Stimulated activated naive B cell treated with anti-CD40 and anti-IgM and Interleukin-4, amounts not matched to agents 10 μg/mL and 1 μg/mL and 100 μg/mL, for 72 hours (primary cell): ENCODE measurements around the gene VILL.
"Not testable (repeated sequence)": the region's sequence is repeated elsewhere in the genome, so short reads cannot be mapped to it uniquely, and the experiment has no call there.

Experiments used
- ATAC-seq, 2 donors: fragments of 150-1000 bp; cut with Tn5 transposase; replicated peaks; 2 replicates each; pipeline ENCODE4 v1.10.0; 2021; ENCODE audit warnings: moderate library complexity in 1 of 2
- DNase-seq: peaks from one replicate; pipeline ENCODE4 v3.0.0; 2021
- H3K27ac Mint-ChIP-seq: one replicate; pipeline ENCODE4 v1.8.0; 2022; ENCODE audit warnings: mild to moderate bottlenecking, mixed read lengths
- H3K27me3 Mint-ChIP-seq, 2 donors: one replicate each; pipeline ENCODE4 v1.8.0; 2022; ENCODE audit warnings: mixed read lengths in 2 of 2
- H3K36me3 Mint-ChIP-seq, 2 donors: one replicate each; pipeline ENCODE4 v1.8.0; 2022; ENCODE audit warnings: mixed read lengths in 2 of 2, mild to moderate bottlenecking in 1 of 2
- H3K4me1 Mint-ChIP-seq, 2 donors: one replicate each; pipeline ENCODE4 v1.8.0; 2022; ENCODE audit warnings: mixed read lengths in 2 of 2, mild to moderate bottlenecking in 1 of 2
- H3K4me3 Mint-ChIP-seq, 2 donors: one replicate each; pipeline ENCODE4 v1.8.0; 2022; ENCODE audit warnings: mild to moderate bottlenecking in 2 of 2, mixed read lengths in 2 of 2, moderate library complexity in 1 of 2
- H3K9me3 Mint-ChIP-seq, 2 donors: one replicate each; pipeline ENCODE4 v1.8.0; 2022; ENCODE audit warnings: mixed read lengths in 2 of 2, mild to moderate bottlenecking in 1 of 2

VILL gene

GRCh38 chr3:38030126-38031021 is 39.8 kb downstream of the VILL start:
- peaks cover 7 to 14% of the 10 kb centered on the region in 2 donors for H3K4me1 Mint-ChIP-seq
- peak overlapping the region; percentile 44 to 49 for H3K4me3 Mint-ChIP-seq
- H3K9me3 Mint-ChIP-seq = no peaks in the 10 kb centered on the region
- H3K27me3 Mint-ChIP-seq = peaks cover 30 to 55% of the 10 kb centered on the region in 2 donors
- peaks cover 0 to 3% of the 10 kb centered on the region in 2 donors for H3K36me3 Mint-ChIP-seq
- H3K27ac Mint-ChIP-seq = no peak overlapping the region
- DNase-seq (no peak), ATAC-seq (no peak)

- peaks cover 30 to 55% of the 10 kb centered on the region in 2 donors for H3K27me3 Mint-ChIP-seq
- no peak overlapping the region for H3K27ac Mint-ChIP-seq
- peaks cover 0 to 3% of the 10 kb centered on the region in 2 donors for H3K36me3 Mint-ChIP-seq
- DNase-seq (no peak), ATAC-seq (peak in 1 of 2 donors; percentile 26)
- H3K9me3 Mint-ChIP-seq = no peaks in the 10 kb centered on the region
- peak overlapping the region in 1 of 2 donors; percentile 30 for H3K4me3 Mint-ChIP-seq
- peaks cover 0 to 10% of the 10 kb centered on the region in 2 donors for H3K4me1 Mint-ChIP-seq
Measured at GRCh38 chr3:38031022-38031994, 40.7 kb downstream of the VILL start.

GRCh38 chr3:38032328-38032865 is 41.8 kb downstream of the VILL start:
- Mint-ChIP-seq H3K27me3 (peaks cover 33 to 55% of the 10 kb centered on the region in 2 donors), H3K9me3 (no peaks in the 10 kb centered on the region), H3K36me3 (peaks cover 0 to 3% of the 10 kb centered on the region in 2 donors), H3K4me1 (peaks cover 0 to 10% of the 10 kb centered on the region in 2 donors), H3K4me3 (no peak overlapping the region), H3K27ac (no peak overlapping the region)
- DNase-seq = no peak
- no peak for ATAC-seq

- not testable (repeated sequence) for H3K36me3 Mint-ChIP-seq
Measured at GRCh38 chr3:38033586-38033985, 43.0 kb downstream of the VILL start.

GRCh38 chr3:38034335-38034734 is 43.7 kb downstream of the VILL start:
- ATAC-seq, DNase-seq, H3K4me3 Mint-ChIP-seq, H3K9me3 Mint-ChIP-seq, H3K27ac Mint-ChIP-seq, H3K36me3 Mint-ChIP-seq: not testable (repeated sequence)
- Mint-ChIP-seq H3K27me3 (peaks cover 25 to 45% of the 10 kb centered on the region in 2 donors), H3K4me1 (peaks cover 15 to 18% of the 10 kb centered on the region in 2 donors)

More at GRCh38 chr3:38033586-38033985, 43.0 kb downstream of the VILL start:
- H3K4me1 Mint-ChIP-seq = peaks cover 7 to 12% of the 10 kb centered on the region in 2 donors
- H3K4me3 Mint-ChIP-seq, DNase-seq, H3K27ac Mint-ChIP-seq, H3K9me3 Mint-ChIP-seq, ATAC-seq: not testable (repeated sequence)
- peaks cover 28 to 49% of the 10 kb centered on the region in 2 donors for H3K27me3 Mint-ChIP-seq

- no peak overlapping the region for H3K4me3 Mint-ChIP-seq
- peaks cover 3 to 4% of the 10 kb centered on the region in 2 donors for H3K9me3 Mint-ChIP-seq
- no peak for ATAC-seq
- peaks cover 18 to 30% of the 10 kb centered on the region in 2 donors for H3K27me3 Mint-ChIP-seq
- H3K27ac Mint-ChIP-seq = no peak overlapping the region
- peaks cover 16 to 25% of the 10 kb centered on the region in 2 donors for H3K4me1 Mint-ChIP-seq
- no peak for DNase-seq
- H3K36me3 Mint-ChIP-seq = peaks cover 2 to 6% of the 10 kb centered on the region in 2 donors
Measured at GRCh38 chr3:38036286-38036685, 45.7 kb downstream of the VILL start.

- Mint-ChIP-seq H3K27me3 (peaks cover 17 to 24% of the 10 kb centered on the region in 2 donors), H3K4me3 (no peak overlapping the region), H3K27ac (no peak overlapping the region), H3K9me3 (peaks cover 3 to 4% of the 10 kb centered on the region in 2 donors), H3K4me1 (peaks cover 16 to 25% of the 10 kb centered on the region in 2 donors), H3K36me3 (peaks cover 2 to 6% of the 10 kb centered on the region in 2 donors)
- ATAC-seq (no peak), DNase-seq (no peak)
Measured at GRCh38 chr3:38036906-38037305, 46.3 kb downstream of the VILL start.

GRCh38 chr3:38038447-38038911 is 47.9 kb downstream of the VILL start:
- ATAC-seq (peak in 1 of 2 donors; percentile 28), DNase-seq (no peak)
- peaks cover 9 to 10% of the 10 kb centered on the region in 2 donors for H3K27me3 Mint-ChIP-seq
- H3K9me3 Mint-ChIP-seq = peaks cover 3 to 4% of the 10 kb centered on the region in 2 donors
- H3K27ac Mint-ChIP-seq = peak overlapping the region; percentile 48
- H3K4me1 Mint-ChIP-seq = peaks cover 16 to 25% of the 10 kb centered on the region in 2 donors
- peak overlapping the region; percentile 54 to 87 for H3K4me3 Mint-ChIP-seq
- H3K36me3 Mint-ChIP-seq = peaks cover 2 to 6% of the 10 kb centered on the region in 2 donors

- peaks cover 3 to 4% of the 10 kb centered on the region in 2 donors for H3K9me3 Mint-ChIP-seq
- H3K27ac Mint-ChIP-seq = peak within 1 kb of the TSS; percentile 72
- DNase-seq (peak; percentile 72), ATAC-seq (peak; percentile 79 to 82)
- peak within 1 kb of the TSS; percentile 54 to 87 for H3K4me3 Mint-ChIP-seq
- peaks cover 5 to 8% of the 10 kb centered on the region in 2 donors for H3K27me3 Mint-ChIP-seq
- H3K4me1 Mint-ChIP-seq = peaks cover 16 to 25% of the 10 kb centered on the region in 2 donors
- peaks cover 2 to 6% of the 10 kb centered on the region in 2 donors for H3K36me3 Mint-ChIP-seq
Measured at GRCh38 chr3:38039101-38039898, 48.7 kb downstream of the VILL start, which contains the start of gene DLEC1. Gene DLEC1 (plus strand): TSS chr3:38039208. CDS start chr3:38039226, 18 bp downstream.

GRCh38 chr3:38039899-38040261 is 49.3 kb downstream of the VILL start:
- H3K36me3 Mint-ChIP-seq = peaks cover 2 to 6% of the 10 kb centered on the region in 2 donors
- H3K4me1 Mint-ChIP-seq = peaks cover 16 to 25% of the 10 kb centered on the region in 2 donors
- ATAC-seq (peak; percentile 82), DNase-seq (peak; percentile 36)
- peaks cover 3 to 4% of the 10 kb centered on the region in 2 donors for H3K9me3 Mint-ChIP-seq
- H3K4me3 Mint-ChIP-seq = peak overlapping the region; percentile 54 to 87
- H3K27me3 Mint-ChIP-seq = peaks cover 6 to 7% of the 10 kb centered on the region in 2 donors
- H3K27ac Mint-ChIP-seq = peak overlapping the region; percentile 72

GRCh38 chr3:38040401-38040800 is 49.8 kb downstream of the VILL start:
- Mint-ChIP-seq H3K4me3 (peak overlapping the region; percentile 54 to 87), H3K27me3 (peaks cover 6 to 7% of the 10 kb centered on the region in 2 donors), H3K4me1 (peaks cover 16 to 25% of the 10 kb centered on the region in 2 donors), H3K36me3 (peaks cover 2 to 6% of the 10 kb centered on the region in 2 donors), H3K9me3 (peaks cover 3 to 4% of the 10 kb centered on the region in 2 donors), H3K27ac (no peak overlapping the region)
- DNase-seq (no peak), ATAC-seq (no peak)

GRCh38 chr3:38043486-38043885 is 52.9 kb downstream of the VILL start:
- H3K4me3 Mint-ChIP-seq = no peak overlapping the region
- no peak for ATAC-seq
- peaks cover 2 to 4% of the 10 kb centered on the region in 2 donors for H3K9me3 Mint-ChIP-seq
- peaks cover 4 to 6% of the 10 kb centered on the region in 2 donors for H3K27me3 Mint-ChIP-seq
- DNase-seq = no peak
- H3K4me1 Mint-ChIP-seq = peaks cover 12 to 19% of the 10 kb centered on the region in 2 donors
- H3K36me3 Mint-ChIP-seq = peaks cover 2 to 3% of the 10 kb centered on the region in 2 donors
- no peak overlapping the region for H3K27ac Mint-ChIP-seq

GRCh38 chr3:38046027-38046426 is 55.4 kb downstream of the VILL start:
- ATAC-seq = no peak
- Mint-ChIP-seq H3K36me3 (no peaks in the 10 kb centered on the region), H3K4me3 (no peak overlapping the region), H3K4me1 (no peaks in the 10 kb centered on the region), H3K27ac (no peak overlapping the region), H3K9me3 (no peaks in the 10 kb centered on the region), H3K27me3 (peaks cover 7 to 16% of the 10 kb centered on the region in 2 donors)
- no peak for DNase-seq
